Loucy (cell line): Measurements from ENCODE around the gene C11orf58.

Experiments
- H2AFZ ChIP-seq: fragments of 200-600 bp; sonication (generic); 2 replicates; pipeline ENCODE4 v1.6.0; 2016; ENCODE audit warnings: antibody characterized with exemption, mild to moderate bottlenecking, low read length, moderate library complexity
- H3F3A ChIP-seq: fragments of 200-600 bp; 2 replicates; pipeline ENCODE4 v1.6.0; 2016; ENCODE audit warnings: antibody characterized with exemption, low read depth, mild to moderate bottlenecking
- H3K27me3 ChIP-seq: fragments of 200-600 bp; sonication (generic); 2 replicates; pipeline ENCODE4 v1.6.1; 2014; ENCODE audit warnings: low read length, mild to moderate bottlenecking; ENCODE audit not compliant: insufficient read depth, poor library complexity, severe bottlenecking
- H3K36me3 ChIP-seq: fragments of 200-600 bp; sonication (generic); 2 replicates; pipeline ENCODE4 v1.6.1; 2016; ENCODE audit warnings: low read length; ENCODE audit not compliant: insufficient read depth
- H3K4me1 ChIP-seq: fragments of 200-600 bp; sonication (generic); 2 replicates; pipeline ENCODE4 v1.5.1; 2014; ENCODE audit warnings: low read length, mild to moderate bottlenecking; ENCODE audit not compliant: insufficient read depth, poor library complexity, severe bottlenecking
- H3K4me2 ChIP-seq: fragments of 200-600 bp; sonication (generic); 2 replicates; pipeline ENCODE4 v1.6.0; 2014; ENCODE audit warnings: antibody characterized with exemption, low read length, low read depth, mild to moderate bottlenecking; ENCODE audit not compliant: poor library complexity, severe bottlenecking
- H3K4me3 ChIP-seq: fragments of 200-600 bp; sonication (generic); 2 replicates; pipeline ENCODE4 v1.5.1; 2014; ENCODE audit warnings: low read length, mild to moderate bottlenecking, mixed read lengths; ENCODE audit not compliant: poor library complexity, severe bottlenecking
- H3K79me2 ChIP-seq: fragments of 200-600 bp; sonication (generic); 2 replicates; pipeline ENCODE4 v1.6.1; 2014; ENCODE audit warnings: low read length; ENCODE audit not compliant: insufficient read depth
- H3K9ac ChIP-seq: fragments of 200-600 bp; sonication (generic); 2 replicates; pipeline ENCODE4 v1.6.0; 2014; ENCODE audit warnings: mild to moderate bottlenecking, low read depth, low read length, moderate library complexity; ENCODE audit not compliant: poor library complexity, severe bottlenecking
- H3K9me2 ChIP-seq: fragments of 200-600 bp; sonication (generic); replicated peaks from 2 replicates; pipeline ENCODE4 v1.6.1; 2016; ENCODE audit warnings: low read depth, low read length, mixed read lengths
- H3K9me3 ChIP-seq: fragments of 200-600 bp; sonication (generic); 2 replicates; pipeline ENCODE4 v1.6.1; 2014; ENCODE audit warnings: mild to moderate bottlenecking, antibody characterized with exemption, low read length, low read depth; ENCODE audit not compliant: insufficient read depth
- H4K20me1 ChIP-seq: fragments of 200-600 bp; sonication (generic); 2 replicates; pipeline ENCODE4 v1.6.0; 2014; ENCODE audit warnings: antibody characterized with exemption, low read length, mild to moderate bottlenecking; ENCODE audit not compliant: insufficient read depth, poor library complexity, severe bottlenecking
- EZH2phosphoT487 ChIP-seq: fragments of 200-600 bp; IDR thresholded peaks from 2 replicates; pipeline ENCODE4 v1.6.1; 2018; ENCODE audit warnings: antibody characterized with exemption, mild to moderate bottlenecking, moderate library complexity, borderline replicate concordance
- TF ChIP-seq, protein P1 (sequence below): fragments of 200-600 bp; sonication (generic); conservative IDR thresholded peaks from 2 replicates; pipeline ENCODE4 v1.5.1; 2014; ENCODE audit warnings: mild to moderate bottlenecking, antibody characterized with exemption, low read length

C11orf58 gene

DNA sequence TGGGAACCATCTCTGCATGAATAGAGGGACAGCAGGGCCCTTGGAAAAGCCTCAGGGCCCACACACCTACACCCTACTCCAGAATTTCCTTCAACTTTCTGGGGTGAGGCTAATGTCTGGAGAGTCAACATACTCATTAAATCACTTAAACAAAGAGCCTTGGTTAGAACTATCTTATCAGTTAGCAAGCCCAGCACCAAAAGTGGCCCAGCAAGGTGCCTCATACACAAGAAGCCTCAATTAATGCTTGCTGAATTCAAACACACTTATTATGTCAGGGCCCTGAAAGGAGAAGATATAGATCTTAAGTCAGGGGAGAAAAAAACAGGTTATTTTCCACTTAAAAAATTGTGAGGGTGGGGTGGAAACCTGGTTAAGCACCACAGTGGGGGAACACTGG lies 61.4 kb downstream of the C11orf58 start:
- Histone ChIP-seq H3K9ac (no peak overlapping the region), H3K4me1 (peaks cover 5% of the 10 kb centered on the region), H3K27me3 (no peaks in the 10 kb centered on the region), H3K4me2 (no peak overlapping the region), H4K20me1 (no peaks in the 10 kb centered on the region), H3K4me3 (no peak overlapping the region), H3K9me3 (no peaks in the 10 kb centered on the region), H3K79me2 (no peaks in the 10 kb centered on the region), H3F3A (no peaks in the 10 kb centered on the region), H3K36me3 (no peaks in the 10 kb centered on the region), H3K9me2 (no peaks in the 10 kb centered on the region), H2AFZ (no peak overlapping the region)
- TF ChIP-seq EZH2phosphoT487: no peak
- TF ChIP-seq, protein P1, sequence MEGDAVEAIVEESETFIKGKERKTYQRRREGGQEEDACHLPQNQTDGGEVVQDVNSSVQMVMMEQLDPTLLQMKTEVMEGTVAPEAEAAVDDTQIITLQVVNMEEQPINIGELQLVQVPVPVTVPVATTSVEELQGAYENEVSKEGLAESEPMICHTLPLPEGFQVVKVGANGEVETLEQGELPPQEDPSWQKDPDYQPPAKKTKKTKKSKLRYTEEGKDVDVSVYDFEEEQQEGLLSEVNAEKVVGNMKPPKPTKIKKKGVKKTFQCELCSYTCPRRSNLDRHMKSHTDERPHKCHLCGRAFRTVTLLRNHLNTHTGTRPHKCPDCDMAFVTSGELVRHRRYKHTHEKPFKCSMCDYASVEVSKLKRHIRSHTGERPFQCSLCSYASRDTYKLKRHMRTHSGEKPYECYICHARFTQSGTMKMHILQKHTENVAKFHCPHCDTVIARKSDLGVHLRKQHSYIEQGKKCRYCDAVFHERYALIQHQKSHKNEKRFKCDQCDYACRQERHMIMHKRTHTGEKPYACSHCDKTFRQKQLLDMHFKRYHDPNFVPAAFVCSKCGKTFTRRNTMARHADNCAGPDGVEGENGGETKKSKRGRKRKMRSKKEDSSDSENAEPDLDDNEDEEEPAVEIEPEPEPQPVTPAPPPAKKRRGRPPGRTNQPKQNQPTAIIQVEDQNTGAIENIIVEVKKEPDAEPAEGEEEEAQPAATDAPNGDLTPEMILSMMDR: no peak

DNA sequence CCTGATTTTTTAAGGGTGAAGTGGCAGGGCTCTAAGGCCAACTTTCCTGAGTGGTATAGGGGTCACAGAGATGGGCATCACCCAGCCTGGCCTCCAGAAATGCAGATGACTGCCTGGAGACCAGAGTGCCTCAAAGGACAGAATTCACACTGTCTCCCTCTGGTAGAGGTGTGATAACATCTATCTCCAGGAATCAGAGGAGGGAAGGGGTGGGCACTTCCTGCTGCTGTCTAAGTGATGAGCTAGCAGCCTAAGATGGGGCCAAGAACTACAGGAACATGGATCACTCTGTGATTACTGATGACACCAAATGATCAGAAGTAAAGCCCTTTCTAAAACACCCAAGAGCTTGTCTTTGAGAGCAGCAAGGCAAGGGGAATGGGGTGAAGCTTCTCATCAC lies 61.9 kb downstream of the C11orf58 start:
- no peak overlapping the region for H3K4me3 ChIP-seq
- H2AFZ ChIP-seq: no peak overlapping the region
- no peaks in the 10 kb centered on the region for H3K79me2 ChIP-seq
- H3K4me2 ChIP-seq: no peak overlapping the region
- no peaks in the 10 kb centered on the region for H3K9me2 ChIP-seq
- H3K9ac ChIP-seq: no peak overlapping the region
- no peaks in the 10 kb centered on the region for H4K20me1 ChIP-seq
- TF ChIP-seq, protein P1: no peak
- TF ChIP-seq EZH2phosphoT487: no peak
- H3K9me3 ChIP-seq: no peaks in the 10 kb centered on the region
- no peaks in the 10 kb centered on the region for H3F3A ChIP-seq
- peaks cover under 1% of the 10 kb centered on the region for H3K4me1 ChIP-seq
- no peaks in the 10 kb centered on the region for H3K27me3 ChIP-seq
- H3K36me3 ChIP-seq: no peaks in the 10 kb centered on the region

DNA sequence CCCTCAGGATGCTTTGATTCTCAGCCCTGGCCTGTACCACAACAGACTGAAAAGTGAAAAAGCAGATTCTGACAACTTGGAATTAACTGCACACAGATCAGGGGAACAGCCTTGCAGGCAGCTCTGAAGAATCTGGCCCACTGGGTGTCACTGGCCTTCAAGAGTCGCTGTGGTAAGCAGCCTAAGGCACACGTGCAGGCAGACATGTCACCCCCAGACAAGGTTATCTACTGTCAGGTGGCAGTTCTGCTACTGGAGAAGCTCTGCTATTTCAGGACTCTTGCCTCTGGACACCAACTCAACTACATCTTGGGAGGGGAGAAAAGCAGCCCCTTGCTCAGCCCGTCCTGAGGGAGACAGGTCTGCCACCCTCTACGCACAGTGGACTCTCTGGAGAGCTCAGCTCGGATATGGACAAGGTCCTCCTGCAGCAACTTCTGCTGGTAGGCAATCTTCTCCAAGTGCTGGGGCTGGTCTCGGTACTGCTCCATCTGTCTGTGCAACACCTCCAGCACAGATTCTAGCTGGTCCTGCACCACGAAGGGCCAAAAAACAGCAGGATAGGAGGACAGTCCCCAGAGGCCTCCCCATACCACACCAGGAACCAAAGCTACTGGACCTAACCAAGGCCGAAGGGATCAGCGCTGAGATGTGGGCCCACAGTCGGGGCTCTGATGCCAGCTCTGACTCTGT lies 63.0 kb downstream of the C11orf58 start:
- Histone ChIP-seq H2AFZ (no peak overlapping the region), H3F3A (no peaks in the 10 kb centered on the region), H3K27me3 (no peaks in the 10 kb centered on the region), H3K9ac (no peak overlapping the region), H3K36me3 (no peaks in the 10 kb centered on the region), H3K4me1 (no peaks in the 10 kb centered on the region), H3K4me3 (no peak overlapping the region), H3K9me3 (no peaks in the 10 kb centered on the region), H3K4me2 (no peak overlapping the region), H3K9me2 (no peaks in the 10 kb centered on the region), H3K79me2 (no peaks in the 10 kb centered on the region), H4K20me1 (no peaks in the 10 kb centered on the region)
- TF ChIP-seq, protein P1: no peak
- no peak for TF ChIP-seq EZH2phosphoT487
